Keratinocyte (primary cell): ENCODE results near the gene STX18.

Experiments
- EZH2 ChIP-seq: IDR thresholded peaks from one replicate; pipeline ENCODE4 v1.6.1; 2012; ENCODE audit warnings: inconsistent platforms, mild to moderate bottlenecking, low read length, moderate library complexity
- TF ChIP-seq, protein P1 (sequence below), 3 experiments: IDR thresholded peaks in 1 of 3; conservative IDR thresholded peaks in 1 of 3; optimal IDR thresholded peaks in 1 of 3; 2 replicates in 2 of 3; 3 replicates in 1 of 3; pipeline versions ENCODE3 to v1.5.1; 2011; ENCODE audit warnings: low read length in 3 of 3, mild to moderate bottlenecking in 3 of 3, moderate library complexity in 2 of 3, control low read depth in 1 of 3, inconsistent platforms in 1 of 3; ENCODE audit not compliant: insufficient read depth in 2 of 3; ENCODE audit errors: extremely low read depth in 1 of 3

GRCh38 chr4:4542774-4543485 is 1.1 kb upstream of the STX18 start:
- TF ChIP-seq, protein P1, sequence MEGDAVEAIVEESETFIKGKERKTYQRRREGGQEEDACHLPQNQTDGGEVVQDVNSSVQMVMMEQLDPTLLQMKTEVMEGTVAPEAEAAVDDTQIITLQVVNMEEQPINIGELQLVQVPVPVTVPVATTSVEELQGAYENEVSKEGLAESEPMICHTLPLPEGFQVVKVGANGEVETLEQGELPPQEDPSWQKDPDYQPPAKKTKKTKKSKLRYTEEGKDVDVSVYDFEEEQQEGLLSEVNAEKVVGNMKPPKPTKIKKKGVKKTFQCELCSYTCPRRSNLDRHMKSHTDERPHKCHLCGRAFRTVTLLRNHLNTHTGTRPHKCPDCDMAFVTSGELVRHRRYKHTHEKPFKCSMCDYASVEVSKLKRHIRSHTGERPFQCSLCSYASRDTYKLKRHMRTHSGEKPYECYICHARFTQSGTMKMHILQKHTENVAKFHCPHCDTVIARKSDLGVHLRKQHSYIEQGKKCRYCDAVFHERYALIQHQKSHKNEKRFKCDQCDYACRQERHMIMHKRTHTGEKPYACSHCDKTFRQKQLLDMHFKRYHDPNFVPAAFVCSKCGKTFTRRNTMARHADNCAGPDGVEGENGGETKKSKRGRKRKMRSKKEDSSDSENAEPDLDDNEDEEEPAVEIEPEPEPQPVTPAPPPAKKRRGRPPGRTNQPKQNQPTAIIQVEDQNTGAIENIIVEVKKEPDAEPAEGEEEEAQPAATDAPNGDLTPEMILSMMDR (optimal IDR thresholded peaks at IDR 0.05 in 1 of 3, IDR thresholded peaks at IDR 0.05 in 1 of 3, conservative IDR thresholded peaks at IDR 0.05 in 1 of 3; ENCODE audit: extremely low read depth in 1 of 3, insufficient read depth in 2 of 3, low read length in 3 of 3) = no peak
- TF ChIP-seq EZH2 = no peak
